B cell (primary cell): Measurements from ENCODE around the gene SURF6. TPM values are rescaled to one million over a fixed set of nuclear protein-coding genes. Genes with fewer than 3 reads are reported as not detected.

Experiments
- ATAC-seq: fragments of 200-7000 bp; cut with Tn5 transposase; one replicate; pipeline ENCODE4 v1.10.0; 2021; ENCODE audit warnings: low read depth, mild to moderate bottlenecking, moderate number of reproducible peaks, moderate library complexity
- CTCF ChIA-PET: fragments of 350-600 bp; sonication (Branson Sonifier 250); formaldehyde crosslinking; loops from one replicate; lab custom pipeline; 2021; ENCODE audit warnings: antibody characterized with exemption, inconsistent platforms; lab: Charles Lee
- POLR2A ChIA-PET: fragments of 350-600 bp; sonication (Branson Sonifier 250); formaldehyde crosslinking; loops from one replicate; lab custom pipeline; 2021; ENCODE audit warnings: antibody characterized with exemption; lab: Charles Lee
- DNase-seq: peaks from one replicate; pipeline ENCODE4 v3.0.0; 2013
- H2AFZ ChIP-seq: 2 replicates; pipeline ENCODE4 v1.6.1; 2012; ENCODE audit warnings: mild to moderate bottlenecking, low read depth, low read length; ENCODE audit not compliant: insufficient read depth, poor library complexity, severe bottlenecking
- H3K27ac ChIP-seq, 2 donors: 1 replicate in 1 of 2; 2 replicates in 1 of 2; pipeline ENCODE4 v1.5.1; 2012 to 2013; ENCODE audit warnings: low read length in 2 of 2, mild to moderate bottlenecking in 2 of 2, moderate library complexity in 1 of 2
- H3K27me3 ChIP-seq, 4 experiments: fragments of 200-600 bp in 1 of 4; sonication (generic) in 1 of 4; replicated peaks in 1 of 4; 1 replicate in 2 of 4; 2 replicates in 2 of 4; pipeline versions ENCODE4 v1.6.1 to v1.7.0; 2013 to 2016; ENCODE audit warnings: low read length in 3 of 4, mild to moderate bottlenecking in 2 of 4, mixed read lengths in 1 of 4, moderate library complexity in 1 of 4; ENCODE audit not compliant: insufficient read depth in 4 of 4, control insufficient read depth in 3 of 4; ENCODE audit errors: control extremely low read depth in 1 of 4
- H3K36me3 ChIP-seq, 2 experiments: replicated peaks in 1 of 2; 1 replicate in 1 of 2; 2 replicates in 1 of 2; pipeline versions ENCODE4 v1.6.1 to v1.7.1; 2013; ENCODE audit warnings: low read length in 1 of 2; ENCODE audit not compliant: insufficient read depth in 2 of 2, control insufficient read depth in 1 of 2; ENCODE audit errors: control extremely low read depth in 1 of 2, extremely low read depth in 1 of 2
- H3K4me1 ChIP-seq, 2 donors: fragments of 200-600 bp in 1 of 2; sonication (generic) in 1 of 2; 1 replicate in 1 of 2; 2 replicates in 1 of 2; pipeline versions ENCODE4 v1.5.1 to v1.6.1; 2013 to 2017; ENCODE audit warnings: low read length in 2 of 2; ENCODE audit not compliant: control insufficient read depth in 2 of 2, insufficient read depth in 2 of 2
- H3K4me2 ChIP-seq: replicated peaks from 2 replicates; pipeline ENCODE3; 2012; ENCODE audit warnings: mild to moderate bottlenecking, low read depth, low read length; ENCODE audit not compliant: poor library complexity, severe bottlenecking
- H3K4me3 ChIP-seq, 5 experiments: fragments of 200-600 bp in 1 of 5; sonication (generic) in 1 of 5; 1 replicate in 3 of 5; 2 replicates in 2 of 5; pipeline versions ENCODE4 v1.5.1 to v1.7.0; 2011 to 2016; ENCODE audit warnings: low read length in 4 of 5, mild to moderate bottlenecking in 4 of 5, low read depth in 2 of 5, control low read depth in 1 of 5, moderate library complexity in 1 of 5; ENCODE audit not compliant: insufficient read depth in 1 of 5; ENCODE audit errors: control extremely low read depth in 1 of 5, extremely low read depth in 1 of 5
- H3K79me2 ChIP-seq: fragments of 200-600 bp; sonication (generic); one replicate; pipeline ENCODE4 v1.6.0; 2016; ENCODE audit warnings: low read length; ENCODE audit not compliant: control insufficient read depth, insufficient read depth
- H3K9ac ChIP-seq: fragments of 200-600 bp; sonication (generic); 2 replicates; pipeline ENCODE4 v1.6.1; 2017; ENCODE audit warnings: mild to moderate bottlenecking, low read length, moderate library complexity
- H3K9me3 ChIP-seq, 3 donors: one replicate each; pipeline versions ENCODE4 v1.6.1 to v1.7.1; 2013; ENCODE audit warnings: low read length in 2 of 3; ENCODE audit not compliant: control insufficient read depth in 2 of 3, insufficient read depth in 1 of 3; ENCODE audit errors: control extremely low read depth in 1 of 3
- H4K20me1 ChIP-seq: 2 replicates; pipeline ENCODE4 v1.6.0; 2012; ENCODE audit warnings: mild to moderate bottlenecking, low read length; ENCODE audit not compliant: insufficient read depth, control insufficient read depth, poor library complexity, severe bottlenecking
- H3K27ac Mint-ChIP-seq: one replicate; pipeline ENCODE4 v1.8.0; 2021; ENCODE audit warnings: mixed read lengths
- H3K27me3 Mint-ChIP-seq: one replicate; pipeline ENCODE4 v1.8.0; 2021; ENCODE audit warnings: mixed read lengths
- H3K4me1 Mint-ChIP-seq: one replicate; pipeline ENCODE4 v1.8.0; 2021; ENCODE audit warnings: mixed read lengths
- H3K4me3 Mint-ChIP-seq: one replicate; pipeline ENCODE4 v1.8.0; 2021; ENCODE audit warnings: mixed read lengths
- H3K9me3 Mint-ChIP-seq: one replicate; pipeline ENCODE4 v1.8.0; 2022; ENCODE audit warnings: mixed read lengths; ENCODE audit not compliant: insufficient read depth
- CTCF ChIP-seq: fragments of 200-600 bp; IDR thresholded peaks from one replicate; pipeline ENCODE4 v1.8.0; 2022; ENCODE audit warnings: antibody characterized with exemption, mild to moderate bottlenecking
- EZH2 ChIP-seq: IDR thresholded peaks from 2 replicates; pipeline ENCODE4 v1.6.1; 2012; ENCODE audit warnings: borderline replicate concordance, low read depth, mild to moderate bottlenecking, moderate library complexity, low read length; ENCODE audit not compliant: insufficient read depth, poor library complexity, severe bottlenecking
- WGBS: methylation state at CpG from one replicate; pipeline ENCODE4 v1.1.5; 2013; ENCODE audit warnings: missing lambda C conversion rate; ENCODE audit not compliant: insufficient coverage; 5-methylcytosine and 5-hydroxymethylcytosine counted together
- intact Hi-C: fragments of 100-400 bp; cut with micrococcal nuclease; formaldehyde crosslinking; loops from one replicate; pipeline ENCODE4 v1.10.0; 2022
- polyA plus RNA-seq: library from polyadenylated mRNA; depleted of rRNA; stranded (reverse); fragments of >200 nt; gene quantifications from 2 replicates; pipeline ENCODE4 v1.2.3, GENCODE V29; 2012
- total RNA-seq, 2 donors: library from RNA; stranded (reverse); fragments of 120-200 nt in 1 of 2; gene quantifications; 1 replicate in 1 of 2; 2 replicates in 1 of 2; pipeline versions ENCODE4 v1.2.3 to v1.2.4, GENCODE V29; 2013 to 2022

SURF6 gene
- total and polyA plus RNA-seq, 2 donors (not counting 1 experiment from before 2014, with no cell fraction given), result 14.7 to 25.9 TPM

GRCh38 chr9:133369422-133369821 lies 33.4 kb upstream of the SURF6 start:
- no peak overlapping the region for H3K4me2 ChIP-seq
- H2AFZ ChIP-seq, result no peak overlapping the region
- Mint-ChIP-seq H3K4me1 (peaks cover 50% of the 10 kb centered on the region), H3K27me3 (no peaks in the 10 kb centered on the region), H3K4me3 (peak overlapping the region; percentile 16), H3K9me3 (no peaks in the 10 kb centered on the region), H3K27ac (no peak overlapping the region)
- no peak overlapping the region for H3K27ac ChIP-seq
- no peak overlapping the region for H3K4me3 ChIP-seq
- H3K9ac ChIP-seq, result no peak overlapping the region
- WGBS, result 92% methylated on average over 6 of the region's 6 CpGs
- H3K4me1 ChIP-seq, result peaks cover 26 to 42% of the 10 kb centered on the region in 2 donors
- H3K79me2 ChIP-seq, result peaks cover 89% of the 10 kb centered on the region
- POLR2A ChIA-PET, result no interaction called here
- peaks cover 0 to 59% of the 10 kb centered on the region in 2 experiments for H3K36me3 ChIP-seq
- intact Hi-C loops, result no loop called here
- CTCF ChIA-PET, result no interaction called here
- H3K27me3 ChIP-seq, result no peaks in the 10 kb centered on the region
- no peak for ATAC-seq
- TF ChIP-seq CTCF, result no peak
- TF ChIP-seq EZH2, result no peak
- no peaks in the 10 kb centered on the region for H3K9me3 ChIP-seq
- peaks cover 96% of the 10 kb centered on the region for H4K20me1 ChIP-seq
- no peak for DNase-seq

DNA sequence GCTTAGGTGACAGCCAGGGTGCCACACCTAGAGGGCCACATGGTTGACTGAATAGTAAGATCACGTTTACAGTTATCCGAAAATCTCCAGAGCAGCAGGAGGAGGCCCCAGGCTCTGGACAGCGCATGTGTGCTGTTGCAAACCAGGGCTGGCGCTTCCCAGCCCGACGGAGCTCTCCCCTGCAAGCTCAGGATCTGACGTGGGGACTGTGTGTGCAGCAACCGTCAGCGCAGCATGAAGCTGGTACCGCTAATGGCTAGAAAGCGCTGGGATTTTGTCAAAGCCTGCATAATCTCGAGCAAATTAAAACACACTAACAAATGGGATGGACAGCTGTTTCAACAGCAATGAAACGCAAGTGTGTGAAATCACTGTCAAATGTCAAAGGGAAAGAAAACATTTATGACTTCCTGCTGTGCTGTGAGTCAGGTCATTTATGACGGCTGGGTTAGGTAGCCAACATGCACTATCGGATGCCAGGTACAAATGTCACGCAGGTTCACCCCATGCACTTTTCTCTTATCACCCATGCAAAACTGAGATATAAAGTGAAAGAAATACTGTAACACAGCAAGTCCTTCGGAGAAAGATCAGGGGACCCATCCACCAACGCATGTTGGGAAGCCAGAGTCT lies 32.4 kb upstream of the SURF6 start:
- intact Hi-C loops, result no loop called here
- WGBS, result 93% methylated on average over 12 of the region's 18 CpGs
- ATAC-seq, result no peak
- H3K9me3 ChIP-seq, result no peaks in the 10 kb centered on the region
- no peaks in the 10 kb centered on the region for H3K27me3 Mint-ChIP-seq
- peaks cover 94% of the 10 kb centered on the region for H4K20me1 ChIP-seq
- no peak overlapping the region for H3K4me3 ChIP-seq
- H3K27ac ChIP-seq, result no peak overlapping the region
- H3K27me3 ChIP-seq, result no peaks in the 10 kb centered on the region
- no peaks in the 10 kb centered on the region for H3K9me3 Mint-ChIP-seq
- no peak for DNase-seq
- no peak overlapping the region for H2AFZ ChIP-seq
- H3K4me1 ChIP-seq, result peaks cover 23 to 36% of the 10 kb centered on the region in 2 donors
- no peak overlapping the region for H3K27ac Mint-ChIP-seq
- H3K79me2 ChIP-seq, result peaks cover 78% of the 10 kb centered on the region
- H3K9ac ChIP-seq, result no peak overlapping the region
- ChIA-PET POLR2A (no interaction called here), CTCF (no interaction called here)
- no peak overlapping the region for H3K4me2 ChIP-seq
- TF ChIP-seq CTCF, result no peak
- no peak for TF ChIP-seq EZH2
- no peak overlapping the region for H3K4me3 Mint-ChIP-seq
- peaks cover 0 to 69% of the 10 kb centered on the region in 2 experiments for H3K36me3 ChIP-seq
- H3K4me1 Mint-ChIP-seq, result peaks cover 46% of the 10 kb centered on the region
